ENCODE results near the gene COG5.

GRCh38 chr7:107372298-107372697 lies 191.4 kb downstream of the COG5 start:
- no peak for TF ChIP-seq POLR2A (IDR thresholded peaks at IDR 0.05)
- TF ChIP-seq CTCF (IDR thresholded peaks at IDR 0.05 in 8 of 11, conservative IDR thresholded peaks at IDR 0.05 in 3 of 11) = no peak
